ACHN (cell line): ENCODE data around the gene EP400.

Source experiments
- DNase-seq: peaks from one replicate; pipeline ENCODE4 v3.0.0-alpha.2; 2015
- in situ Hi-C: cut with HindIII; loops from 2 replicates; pipeline ENCODE4 v1.10.0; 2017; ENCODE audit warnings: low sequenced_read_pairs, low pct_ligation_motif_present, low pct_unique_long_range_greater_than_20kb

The EP400 gene

GRCh38 chr12:132111654-132112304 lies 162.0 kb downstream of the EP400 start:
- DNase-seq = no peak
- in situ Hi-C loops = no loop called here

GRCh38 chr12:132114667-132115066 lies 164.9 kb downstream of the EP400 start:
- no peak for DNase-seq
- in situ Hi-C loops = no loop called here

GRCh38 chr12:132115500-132115899 lies 165.8 kb downstream of the EP400 start:
- in situ Hi-C loops = no loop called here
- DNase-seq = no peak

- in situ Hi-C loops = no loop called here
- DNase-seq = no peak
Measured at GRCh38 chr12:132116709-132117557, 167.2 kb downstream of the EP400 start.

- in situ Hi-C loops = no loop called here
- peak; percentile 18 for DNase-seq
Measured at GRCh38 chr12:132117558-132117875, 167.8 kb downstream of the EP400 start.

- DNase-seq = no peak
- in situ Hi-C loops = no loop called here
Measured at GRCh38 chr12:132118876-132119275, 169.1 kb downstream of the EP400 start.

- in situ Hi-C loops = no loop called here
- DNase-seq = no peak
Measured at GRCh38 chr12:132121283-132121682, 171.5 kb downstream of the EP400 start.

GRCh38 chr12:132123970-132124765 lies 174.4 kb downstream of the EP400 start:
- in situ Hi-C loops = no loop called here
- DNase-seq = no peak

GRCh38 chr12:132124766-132125425 lies 175.2 kb downstream of the EP400 start:
- in situ Hi-C loops = loop anchor here (25.0 kb wide), 1 partner anchor 487 kb away; the partner anchor contains the start of genes LRCOL1 and P2RX2
- DNase-seq = no peak

GRCh38 chr12:132125736-132126135 lies 176.0 kb downstream of the EP400 start:
- in situ Hi-C loops = loop anchor here (25.0 kb wide), 1 partner anchor 487 kb away; the partner anchor contains the start of genes LRCOL1 and P2RX2
- no peak for DNase-seq

- no peak for DNase-seq
- in situ Hi-C loops = loop anchor here (25.0 kb wide), 1 partner anchor 485 kb away; the partner anchor contains the start of genes LRCOL1 and P2RX2
Measured at GRCh38 chr12:132127041-132127440, 177.3 kb downstream of the EP400 start.

GRCh38 chr12:132129007-132129406 lies 179.3 kb downstream of the EP400 start:
- in situ Hi-C loops = loop anchor here (25.0 kb wide), 1 partner anchor 483 kb away; the partner anchor contains the start of genes LRCOL1 and P2RX2
- no peak for DNase-seq

GRCh38 chr12:132130690-132131089 lies 180.9 kb downstream of the EP400 start:
- in situ Hi-C loops = loop anchor here (25.0 kb wide), 1 partner anchor 482 kb away; the partner anchor contains the start of genes LRCOL1 and P2RX2
- DNase-seq = no peak
